HEK293T (cell line): ENCODE data around the gene MAML2.

Experiments used
- CTCF ChIA-PET: fragments of 350-600 bp; formaldehyde crosslinking; extraction: SDS; loops from one replicate; lab custom pipeline; 2021; ENCODE audit warnings: antibody characterized with exemption, inconsistent platforms; lab: Yijun Ruan, JAX
- POLR2A ChIA-PET: fragments of 350-600 bp; formaldehyde crosslinking; extraction: SDS; loops from one replicate; lab custom pipeline; 2020; ENCODE audit warnings: antibody characterized with exemption, inconsistent platforms; lab: Yijun Ruan, JAX
- DNase-seq: peaks from one replicate; pipeline ENCODE4 v3.0.0; 2012; ENCODE audit warnings: mixed read lengths; ENCODE audit errors: extremely low spot score
- ARNT ChIP-seq: fragments of 450-650 bp; IDR thresholded peaks from 2 replicates; pipeline ENCODE4 v1.6.1; 2017; ENCODE audit warnings: mild to moderate bottlenecking
- BHLHE40 ChIP-seq: fragments of 450-650 bp; IDR thresholded peaks from 2 replicates; pipeline ENCODE4 v1.6.1; 2016; ENCODE audit warnings: mild to moderate bottlenecking, moderate library complexity, borderline replicate concordance
- CTBP1 ChIP-seq: fragments of 450-650 bp; IDR thresholded peaks from 2 replicates; pipeline ENCODE4 v1.6.1; 2016; ENCODE audit warnings: borderline replicate concordance
- ELF4 ChIP-seq: fragments of 450-650 bp; IDR thresholded peaks from 2 replicates; pipeline ENCODE4 v1.6.1; 2017; ENCODE audit warnings: antibody characterized with exemption
- FOXA1 ChIP-seq: fragments of 450-650 bp; IDR thresholded peaks from 2 replicates; pipeline ENCODE4 v1.6.1; 2016; ENCODE audit warnings: mild to moderate bottlenecking
- FOXK2 ChIP-seq: fragments of 450-650 bp; IDR thresholded peaks from 2 replicates; pipeline ENCODE4 v1.6.1; 2016; ENCODE audit warnings: mild to moderate bottlenecking
- FOXM1 ChIP-seq: fragments of 450-650 bp; IDR thresholded peaks from 2 replicates; pipeline ENCODE4 v1.6.1; 2017; ENCODE audit warnings: mild to moderate bottlenecking, borderline replicate concordance
- HDGF ChIP-seq: fragments of 450-650 bp; IDR thresholded peaks from 2 replicates; pipeline ENCODE4 v1.6.1; 2017; ENCODE audit warnings: antibody characterized with exemption, borderline replicate concordance
- L3MBTL2 ChIP-seq: fragments of 450-650 bp; conservative IDR thresholded peaks from 2 replicates; pipeline ENCODE4 v1.6.1; 2016; ENCODE audit warnings: mild to moderate bottlenecking
- LEF1 ChIP-seq: fragments of 450-650 bp; IDR thresholded peaks from 2 replicates; pipeline ENCODE4 v1.6.1; 2017; ENCODE audit warnings: mild to moderate bottlenecking, borderline replicate concordance
- NFRKB ChIP-seq: fragments of 450-650 bp; IDR thresholded peaks from 2 replicates; pipeline ENCODE4 v1.6.1; 2016; ENCODE audit warnings: mild to moderate bottlenecking, moderate library complexity
- SP1 ChIP-seq: fragments of 450-650 bp; IDR thresholded peaks from 2 replicates; pipeline ENCODE4 v1.6.1; 2017
- SUZ12 ChIP-seq: fragments of 450-650 bp; IDR thresholded peaks from 2 replicates; pipeline ENCODE4 v1.6.1; 2016; ENCODE audit warnings: mild to moderate bottlenecking
- TARDBP ChIP-seq: fragments of 450-650 bp; IDR thresholded peaks from 2 replicates; pipeline ENCODE4 v1.6.1; 2016
- ZNF384 ChIP-seq: fragments of 450-650 bp; IDR thresholded peaks from 2 replicates; pipeline ENCODE4 v1.6.1; 2016
- TF ChIP-seq, protein P1 (sequence below): fragments of 450-650 bp; IDR thresholded peaks from 2 replicates; pipeline ENCODE4 v1.6.1; 2016

MAML2 gene

DNA sequence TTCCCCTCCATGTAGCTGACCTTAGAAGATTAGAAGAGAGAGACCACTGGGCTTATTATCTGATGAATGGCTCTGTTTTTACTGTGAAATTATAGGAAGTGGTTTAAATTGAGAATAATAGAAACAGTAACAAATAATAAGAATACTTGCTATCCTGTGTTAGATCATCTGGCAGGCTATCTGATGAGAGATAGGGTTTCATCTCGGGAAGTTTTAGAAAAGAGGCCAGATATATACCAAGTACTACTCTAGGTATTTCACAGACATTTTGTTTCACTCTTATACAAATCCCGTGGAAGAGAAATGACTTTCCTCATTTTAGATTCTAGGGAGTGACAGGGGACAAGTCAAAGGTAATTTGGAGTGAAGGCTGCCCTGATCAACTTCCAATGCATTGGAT is 198.4 kb downstream of the MAML2 start:
- no peak for DNase-seq
- CTCF ChIA-PET, result interaction anchor here (0.7 kb wide), 1 partner anchor 198 kb away, joined by 3 read pairs; no protein-coding TSS in a partner anchor
- POLR2A ChIA-PET, result no interaction called here
- no peak for TF ChIP-seq TARDBP
- no peak for TF ChIP-seq L3MBTL2
- TF ChIP-seq LEF1, result no peak
- no peak for TF ChIP-seq CTBP1
- TF ChIP-seq ZNF384, result no peak
- no peak for TF ChIP-seq ELF4
- TF ChIP-seq ARNT, result no peak
- no peak for TF ChIP-seq FOXA1
- TF ChIP-seq, protein P1, sequence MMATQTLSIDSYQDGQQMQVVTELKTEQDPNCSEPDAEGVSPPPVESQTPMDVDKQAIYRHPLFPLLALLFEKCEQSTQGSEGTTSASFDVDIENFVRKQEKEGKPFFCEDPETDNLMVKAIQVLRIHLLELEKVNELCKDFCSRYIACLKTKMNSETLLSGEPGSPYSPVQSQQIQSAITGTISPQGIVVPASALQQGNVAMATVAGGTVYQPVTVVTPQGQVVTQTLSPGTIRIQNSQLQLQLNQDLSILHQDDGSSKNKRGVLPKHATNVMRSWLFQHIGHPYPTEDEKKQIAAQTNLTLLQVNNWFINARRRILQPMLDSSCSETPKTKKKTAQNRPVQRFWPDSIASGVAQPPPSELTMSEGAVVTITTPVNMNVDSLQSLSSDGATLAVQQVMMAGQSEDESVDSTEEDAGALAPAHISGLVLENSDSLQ, result no peak
- TF ChIP-seq HDGF, result no peak
- no peak for TF ChIP-seq FOXK2
- TF ChIP-seq FOXM1, result no peak

DNA sequence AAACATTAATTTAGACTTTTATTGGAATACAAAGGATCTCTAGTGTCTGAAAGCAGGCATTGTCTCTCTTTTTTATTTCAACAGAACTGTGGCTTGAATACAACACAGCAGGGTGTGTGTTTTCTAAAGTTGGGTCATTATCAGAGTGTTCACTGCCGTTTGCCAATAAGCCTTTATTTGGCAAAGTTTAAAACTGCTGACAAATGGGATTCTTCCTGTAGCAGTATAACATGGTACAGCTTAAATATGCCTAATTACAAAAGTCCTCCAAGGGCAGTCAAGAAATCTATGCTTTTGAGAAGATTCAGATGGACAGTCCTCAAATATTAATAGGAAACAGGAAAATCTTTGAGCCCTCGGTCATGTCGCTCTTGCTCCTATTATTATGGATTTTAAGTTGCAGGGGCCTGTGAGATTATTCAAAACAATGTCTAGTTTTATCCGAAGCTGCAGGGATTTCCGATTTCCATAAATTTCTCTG is 199.9 kb downstream of the MAML2 start:
- POLR2A ChIA-PET, result no interaction called here
- DNase-seq, result no peak
- no peak for TF ChIP-seq BHLHE40
- no peak for TF ChIP-seq SP1
- TF ChIP-seq NFRKB, result no peak
- TF ChIP-seq FOXM1, result no peak
- no peak for TF ChIP-seq ZNF384
- TF ChIP-seq, protein P1, result no peak
- TF ChIP-seq HDGF, result no peak
- TF ChIP-seq SUZ12, result no peak
- no peak for TF ChIP-seq ARNT
- no peak for TF ChIP-seq CTBP1
- CTCF ChIA-PET, result no interaction called here

DNA sequence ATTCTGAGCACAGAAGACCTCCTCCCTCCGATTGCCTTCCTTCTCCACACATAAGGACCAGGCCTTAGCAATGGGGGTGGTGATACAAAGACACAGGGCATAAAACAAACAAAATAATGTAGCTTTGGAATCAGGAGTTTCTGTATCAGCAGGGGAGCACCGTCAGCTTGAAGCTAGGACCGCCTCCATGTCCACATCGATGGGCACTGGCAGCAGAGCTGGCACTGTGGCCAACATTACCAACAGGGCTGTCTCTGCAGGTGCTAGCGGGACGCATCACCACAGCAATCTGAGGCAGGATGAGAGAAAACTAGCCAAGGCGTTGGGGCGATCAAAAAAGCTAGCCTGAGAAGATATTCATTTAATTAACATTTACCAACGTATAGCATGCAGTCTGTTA is 201.4 kb downstream of the MAML2 start:
- ChIA-PET POLR2A (no interaction called here), CTCF (no interaction called here)
- DNase-seq, result no peak
- TF ChIP-seq BHLHE40, result no peak
- TF ChIP-seq ELF4, result no peak
- TF ChIP-seq CTBP1, result no peak
- no peak for TF ChIP-seq SUZ12
- TF ChIP-seq FOXM1, result no peak
- TF ChIP-seq TARDBP, result no peak
- TF ChIP-seq LEF1, result no peak
- TF ChIP-seq HDGF, result no peak
- TF ChIP-seq, protein P1, result no peak
- no peak for TF ChIP-seq SP1
- no peak for TF ChIP-seq FOXA1
- no peak for TF ChIP-seq ZNF384
- TF ChIP-seq ARNT, result no peak

DNA sequence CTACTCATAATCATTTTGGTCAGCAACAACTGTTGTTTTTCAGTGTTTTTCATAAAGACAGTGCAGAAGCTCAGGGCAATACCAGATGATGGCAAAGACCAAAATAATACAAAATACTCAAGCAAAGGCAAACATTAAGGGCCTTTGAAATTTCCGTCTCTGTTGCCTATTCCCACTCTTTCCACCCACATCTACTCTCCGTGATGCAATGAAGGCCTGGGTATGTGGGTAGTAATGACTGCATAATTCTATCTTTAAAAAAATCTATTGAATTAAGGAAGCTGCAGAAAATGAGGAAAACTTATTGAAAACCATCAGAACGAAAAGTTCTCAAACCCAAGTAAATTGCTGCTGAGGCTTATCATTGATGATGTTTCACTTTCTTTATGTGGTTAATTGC is 203.3 kb downstream of the MAML2 start:
- POLR2A ChIA-PET, result no interaction called here

DNA sequence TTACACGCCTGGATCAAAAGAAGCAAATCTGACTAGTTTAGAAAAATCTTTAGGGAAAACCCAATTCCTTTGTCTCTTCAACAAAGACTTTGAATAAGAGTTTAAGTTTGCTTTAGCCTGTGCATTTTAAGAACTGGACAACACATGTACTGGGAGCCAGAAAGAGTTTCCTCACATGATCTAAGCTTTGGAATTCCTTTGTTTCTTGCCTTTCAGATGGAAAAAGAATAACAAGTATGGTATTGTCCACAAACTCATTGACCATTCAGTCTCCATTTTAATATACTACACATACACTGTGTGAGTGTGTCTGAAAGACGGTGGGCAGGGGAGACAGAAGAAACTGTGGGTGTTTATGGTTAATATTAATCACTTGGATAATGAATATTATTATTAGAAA is 205.6 kb downstream of the MAML2 start:
- ChIA-PET POLR2A (no interaction called here), CTCF (no interaction called here)
- no peak for TF ChIP-seq NFRKB
- TF ChIP-seq L3MBTL2, result no peak
- TF ChIP-seq, protein P1, result no peak
- no peak for TF ChIP-seq FOXA1
- TF ChIP-seq ARNT, result no peak
- no peak for TF ChIP-seq BHLHE40
- no peak for TF ChIP-seq FOXM1
- TF ChIP-seq HDGF, result no peak
- TF ChIP-seq SP1, result no peak
- no peak for TF ChIP-seq SUZ12
- DNase-seq, result no peak

More for the DNA sequence above, 203.3 kb downstream of the MAML2 start:
- no peak for DNase-seq
- CTCF ChIA-PET, result no interaction called here
- TF ChIP-seq CTBP1, result no peak
- TF ChIP-seq BHLHE40, result no peak
- no peak for TF ChIP-seq NFRKB
- no peak for TF ChIP-seq ZNF384
- TF ChIP-seq SUZ12, result no peak
- TF ChIP-seq LEF1, result no peak
- TF ChIP-seq, protein P1, result no peak
- TF ChIP-seq TARDBP, result no peak
- TF ChIP-seq L3MBTL2, result no peak
- no peak for TF ChIP-seq FOXM1
- TF ChIP-seq ARNT, result no peak
- no peak for TF ChIP-seq FOXA1
- no peak for TF ChIP-seq FOXK2
- TF ChIP-seq ELF4, result no peak
- no peak for TF ChIP-seq HDGF
- no peak for TF ChIP-seq SP1
